HG02763 (cell line): ENCODE data around the gene REM1.
"Not testable (repeated sequence)": the region's sequence is repeated elsewhere in the genome, so short reads cannot be mapped to it uniquely, and the experiment has no call there.

ENCODE experiments used
- ATAC-seq: cut with Tn5 transposase; IDR thresholded peaks from one replicate; pipeline ENCODE4 v1.9.1; 2021; ENCODE audit warnings: mild to moderate bottlenecking, moderate library complexity; ENCODE audit not compliant: unreplicated experiment

The REM1 gene

DNA sequence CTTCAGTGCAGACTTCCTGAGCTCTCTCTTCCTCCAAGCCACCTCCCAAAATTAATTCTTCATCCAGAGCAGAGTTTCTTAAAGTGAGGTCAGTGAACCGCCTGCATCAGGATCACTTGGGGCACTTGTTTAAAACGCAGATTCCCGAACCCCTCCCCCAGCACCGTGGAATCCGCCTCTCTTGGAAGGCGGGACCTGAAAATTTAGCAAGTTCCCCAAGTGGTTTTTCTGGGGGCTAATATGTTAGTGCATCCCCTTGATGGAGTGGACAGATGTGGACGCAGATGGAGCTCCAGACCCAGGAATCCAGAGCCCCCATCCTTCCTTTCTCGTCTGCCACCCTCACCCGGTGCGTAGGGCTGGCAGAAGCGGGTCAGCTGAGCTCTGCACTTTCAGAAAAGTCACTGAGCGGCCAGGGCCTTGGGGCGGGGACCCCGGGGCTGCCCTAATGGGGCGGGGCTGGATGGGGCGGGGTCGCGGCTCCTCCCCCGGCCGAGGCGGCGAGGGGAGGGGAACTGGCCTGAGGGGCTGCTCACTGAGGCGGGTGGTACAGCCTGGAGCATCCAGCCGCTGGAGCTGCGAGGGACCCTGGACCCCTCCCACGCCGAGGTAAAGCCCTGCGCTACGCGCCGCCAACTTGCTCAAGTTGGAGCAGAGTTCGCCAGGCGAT, at the start of gene REM1, which contains the start of gene DEFB124:
Gene REM1 (plus strand): TSS at position 531 of the 670 bp plus-strand sequence. CDS start 1,158 bp downstream, outside the sequence.
Gene DEFB124 (minus strand): TSS at position 370 of the 670 bp plus-strand sequence. CDS start 2,114 bp downstream, outside the sequence.
- ATAC-seq = no peak

- ATAC-seq = no peak
Measured at GRCh38 chr20:31425797-31426196, 49.3 kb upstream of the REM1 start.

DNA sequence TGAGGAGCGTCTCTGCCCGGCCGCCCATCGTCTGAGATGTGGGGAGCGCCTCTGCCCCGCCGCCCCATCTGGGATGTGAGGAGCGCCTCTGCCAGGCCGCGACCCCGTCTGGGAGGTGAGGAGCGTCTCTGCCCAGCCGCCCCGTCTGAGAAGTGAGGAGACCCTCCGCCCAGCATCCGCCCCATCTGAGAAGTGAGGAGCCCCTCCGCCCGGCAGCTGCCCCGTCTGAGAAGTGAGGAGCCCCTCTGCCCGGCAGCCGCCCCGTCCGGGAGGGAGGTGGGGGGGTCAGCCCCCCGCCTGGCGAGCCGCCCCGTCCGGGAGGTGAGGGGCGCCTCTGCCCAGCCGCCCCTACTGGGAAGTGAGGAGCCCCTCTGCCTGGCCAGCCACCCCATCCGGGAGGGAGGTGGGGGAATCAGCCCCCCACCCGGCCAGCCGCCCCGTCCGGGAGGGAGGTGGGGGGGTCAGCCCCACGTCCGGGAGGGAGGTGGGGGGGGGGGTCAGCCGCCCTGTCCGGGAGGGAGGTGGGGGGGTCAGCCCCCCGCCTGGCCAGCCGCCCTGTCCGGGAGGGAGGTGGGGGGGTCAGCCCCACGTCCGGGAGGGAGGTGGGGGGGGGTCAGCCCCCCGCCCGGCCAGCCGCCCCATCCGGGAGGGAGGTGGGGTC, 48.1 kb upstream of the REM1 start:
- ATAC-seq = not testable (repeated sequence)

DNA sequence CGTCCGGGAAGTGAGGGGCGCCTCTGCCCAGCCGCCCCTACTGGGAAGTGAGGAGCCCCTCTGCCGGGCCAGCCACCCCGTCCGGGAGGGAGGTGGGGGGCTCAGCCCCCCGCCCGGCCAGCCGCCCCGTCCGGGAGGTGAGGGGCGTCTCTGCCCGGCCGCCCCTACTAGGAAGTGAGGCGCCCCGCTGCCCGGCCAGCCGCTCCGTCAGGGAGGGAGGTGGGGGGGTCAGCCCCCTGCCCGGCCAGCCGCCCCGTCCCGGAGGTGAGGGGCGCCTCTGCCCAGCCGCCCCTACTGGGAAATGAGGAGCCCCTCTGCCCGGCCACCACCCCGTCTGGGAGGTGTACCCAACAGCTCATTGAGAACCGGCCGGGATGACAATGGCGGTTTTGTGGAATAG, 47.5 kb upstream of the REM1 start:
- ATAC-seq = not testable (repeated sequence)

DNA sequence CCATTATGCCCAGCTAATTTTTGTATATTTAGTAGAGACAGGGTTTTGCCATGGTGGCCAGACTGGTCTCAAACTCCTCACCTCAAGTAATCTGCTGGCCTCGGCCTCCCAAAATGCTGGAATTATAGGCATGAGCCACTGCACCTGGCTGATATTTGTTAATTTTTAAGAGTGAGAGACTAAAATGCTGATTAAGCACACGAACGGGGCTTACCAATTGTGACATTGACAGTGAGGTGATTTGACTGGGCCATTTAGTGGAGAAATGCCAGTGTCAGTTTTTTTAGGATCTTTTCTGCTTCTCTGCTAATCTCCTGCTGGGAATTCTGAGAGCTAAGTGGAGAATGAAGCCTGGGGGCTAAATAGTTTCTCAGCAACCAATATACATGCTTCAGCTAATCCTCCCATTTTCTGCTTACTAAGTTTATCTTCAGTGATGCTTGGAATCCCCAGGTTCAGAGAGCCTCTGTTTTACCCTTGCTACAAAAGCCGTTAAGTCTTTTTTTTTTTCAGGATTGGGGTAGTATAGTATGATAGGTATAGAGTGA, 44.4 kb upstream of the REM1 start:
- no peak for ATAC-seq

GRCh38 chr20:31440012-31440659, 35.0 kb upstream of the REM1 start, which contains the start of gene DEFB123:
Gene DEFB123 (plus strand): TSS chr20:31440632. CDS start chr20:31440699, 67 bp downstream.
- no peak for ATAC-seq

DNA sequence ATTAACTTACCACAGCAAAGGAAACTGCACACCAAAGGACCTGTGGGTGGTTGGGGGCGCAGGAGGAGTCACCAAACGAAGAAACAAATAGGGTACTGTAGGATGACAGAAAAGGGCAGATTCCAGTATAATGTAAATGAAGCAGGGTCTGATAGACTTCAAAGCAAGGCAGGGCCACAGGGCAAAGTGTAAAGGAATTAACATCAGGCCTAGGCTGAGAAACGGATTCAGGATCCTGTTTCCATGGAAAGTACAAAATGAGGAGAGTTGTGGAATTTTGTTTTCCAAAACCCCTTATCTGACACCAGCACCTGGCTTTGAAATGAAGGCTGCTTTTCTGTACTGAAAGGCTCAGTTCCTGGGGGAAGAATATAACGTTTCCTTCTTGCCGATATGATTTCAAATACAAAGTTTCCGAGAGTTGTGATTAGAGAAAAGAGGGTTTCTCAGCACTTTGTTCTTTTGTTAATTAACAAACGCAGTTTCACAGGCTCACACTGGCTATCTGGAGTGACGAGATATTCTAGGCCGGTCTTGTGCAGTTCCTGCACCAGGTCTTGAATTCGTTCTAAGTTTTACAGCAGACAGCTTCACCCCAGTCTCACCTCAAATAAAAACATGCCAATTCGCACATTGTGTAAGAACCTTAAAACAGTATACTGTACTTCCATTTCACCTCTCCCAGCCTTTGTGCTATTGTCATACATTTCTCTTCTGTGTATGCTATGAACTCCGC, 28.8 kb upstream of the REM1 start:
- no peak for ATAC-seq

GRCh38 chr20:31449511-31450414, 25.3 kb upstream of the REM1 start:
- no peak for ATAC-seq

- ATAC-seq = no peak
Measured at GRCh38 chr20:31452575-31452974, 22.5 kb upstream of the REM1 start.

- no peak for ATAC-seq
Measured at GRCh38 chr20:31454361-31454760, 20.7 kb upstream of the REM1 start.

GRCh38 chr20:31470946-31471345, 4.1 kb upstream of the REM1 start:
- ATAC-seq = not testable (repeated sequence)

- ATAC-seq = no peak
Measured at GRCh38 chr20:31472395-31473330, 2.4 kb upstream of the REM1 start.

DNA sequence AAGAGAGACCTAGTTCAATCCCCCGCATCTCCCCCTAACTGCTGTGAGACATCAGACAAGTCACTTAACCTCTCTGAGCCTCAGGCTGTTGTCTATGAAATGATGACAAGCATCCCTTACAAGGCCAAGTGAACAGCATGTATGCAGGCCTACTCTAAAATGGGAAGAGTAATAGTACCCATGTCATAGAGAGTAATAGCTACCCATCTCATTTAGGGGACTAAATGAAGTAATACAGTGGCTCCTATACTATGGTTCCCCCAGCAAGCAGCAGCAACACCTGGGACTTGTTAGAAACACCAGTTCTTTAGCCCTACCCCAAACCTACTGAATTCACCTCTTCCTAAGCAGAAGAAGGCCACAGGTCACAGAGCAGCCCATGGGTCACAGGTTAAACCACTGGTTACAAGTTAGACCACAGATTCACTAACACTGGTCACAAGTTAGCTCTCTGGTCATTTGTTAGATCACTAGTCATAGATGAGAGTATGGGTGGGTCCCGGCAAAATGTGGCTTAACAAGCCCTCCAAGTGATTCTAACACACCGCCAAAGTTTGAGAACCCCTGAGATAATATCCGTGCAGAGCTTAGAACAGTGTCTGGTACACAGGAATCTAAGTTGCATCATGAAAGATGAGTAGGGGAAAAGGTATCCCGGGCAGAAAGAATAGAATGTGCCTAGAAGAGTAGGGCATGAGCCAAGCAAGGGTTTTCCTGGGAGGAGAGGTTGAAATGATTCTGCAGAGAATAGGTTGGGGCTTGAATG, 1.6 kb upstream of the REM1 start:
- no peak for ATAC-seq

GRCh38 chr20:31474097-31474436, 1.0 kb upstream of the REM1 start:
- no peak for ATAC-seq

DNA sequence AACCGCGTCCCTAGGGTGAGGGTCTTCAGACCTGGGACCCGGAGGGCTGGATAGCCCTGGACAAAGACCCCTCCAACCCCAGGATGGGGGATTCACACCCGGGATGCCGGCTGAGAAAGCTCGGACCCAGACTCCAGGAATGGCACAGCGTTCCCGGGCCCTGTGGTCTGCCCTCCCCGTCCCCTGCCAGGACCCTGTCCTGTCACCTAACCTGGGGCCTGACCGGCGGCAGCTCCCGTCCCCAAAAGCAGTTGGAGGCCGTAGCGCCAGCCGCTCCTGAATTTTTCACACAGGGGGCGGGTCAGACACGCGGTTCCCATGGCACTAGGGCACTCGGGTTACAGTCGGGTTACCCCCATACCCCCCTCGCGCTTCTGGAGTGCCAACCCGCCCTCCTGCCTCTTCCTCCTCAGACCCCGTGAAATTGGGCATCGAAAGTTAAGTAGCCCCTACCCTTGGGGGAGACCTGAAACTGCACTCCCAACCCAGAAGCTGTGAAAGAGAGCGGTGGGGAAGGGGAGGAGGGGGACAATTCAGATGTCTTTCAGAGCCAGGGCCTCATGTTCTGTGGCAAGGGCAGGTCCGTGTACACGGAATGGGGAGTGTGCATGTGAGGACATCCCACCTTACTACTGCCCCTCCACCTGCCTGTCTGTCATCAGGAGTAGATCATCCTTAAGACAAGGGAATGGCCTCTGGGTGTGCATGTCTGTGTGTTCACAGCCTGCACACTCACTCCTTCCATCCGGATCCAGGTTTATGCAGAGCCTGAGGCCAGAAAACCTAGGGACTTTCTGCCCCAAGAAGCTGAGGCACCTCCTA, 595 bp downstream of the REM1 start:
- no peak for ATAC-seq

GRCh38 chr20:31476294-31476585, 1.2 kb downstream of the REM1 start:
- ATAC-seq = no peak

DNA sequence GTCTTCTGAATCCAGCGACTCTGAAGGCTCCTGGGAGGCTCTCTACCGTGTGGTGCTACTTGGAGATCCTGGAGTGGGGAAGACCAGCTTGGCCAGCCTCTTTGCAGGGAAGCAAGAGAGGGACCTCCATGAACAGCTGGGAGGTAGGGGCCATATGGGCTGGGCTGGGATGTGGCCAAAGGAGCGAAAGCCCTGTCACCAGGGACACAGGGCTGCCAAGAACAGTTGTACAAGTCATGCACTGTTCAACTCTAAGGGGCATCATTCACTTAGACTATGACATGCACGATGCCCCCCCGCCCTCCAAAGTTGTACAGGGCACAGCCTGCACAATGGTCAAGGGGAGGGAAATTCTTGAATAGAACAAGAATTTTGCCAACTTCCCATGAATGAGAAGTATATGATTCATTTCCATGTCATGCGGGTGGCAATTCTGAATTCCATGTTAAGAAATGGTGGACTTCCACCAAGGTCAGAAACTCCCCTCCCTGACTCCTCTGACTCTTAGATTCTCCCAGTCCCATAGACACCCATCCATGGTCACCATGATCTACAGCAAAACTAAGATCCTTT, 1.6 kb downstream of the REM1 start:
- no peak for ATAC-seq
